ENCODE measurements around the gene PYHIN1.

PYHIN1 gene

DNA sequence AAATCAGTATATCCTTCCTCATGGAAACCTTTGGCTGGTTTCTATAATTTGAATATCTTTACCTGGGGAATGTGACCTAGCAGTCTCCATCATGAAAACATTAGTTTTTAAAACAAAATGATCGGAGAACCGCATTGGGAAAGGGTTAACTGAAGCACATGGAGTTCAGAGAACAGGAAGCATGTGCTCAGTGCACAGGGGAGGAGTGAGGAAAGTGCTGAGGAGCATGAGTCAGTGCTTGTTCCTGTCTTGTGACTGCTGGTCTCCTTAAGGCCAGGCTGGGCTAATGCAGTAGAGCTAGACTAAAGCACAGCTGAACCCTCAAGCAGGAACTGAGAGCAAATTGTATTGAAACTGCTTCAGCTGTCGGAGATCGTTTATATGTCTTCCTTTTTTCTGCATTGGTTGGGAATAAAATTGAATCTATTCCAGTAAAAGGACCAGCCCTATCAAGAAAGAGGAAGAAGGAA is 84.1 kb downstream of the PYHIN1 start:
- peak; percentile 71 to 75 for DNase-seq

- no peak for DNase-seq
Observed at GRCh38 chr1:159023723-159024122, 92.4 kb downstream of the PYHIN1 start.

GRCh38 chr1:159025043-159025442 is 93.7 kb downstream of the PYHIN1 start:
- DNase-seq = no peak
